ENCODE data around the gene ZC3H4.
"Not testable (repeated sequence)": the region's sequence is repeated elsewhere in the genome, so short reads cannot be mapped to it uniquely, and the experiment has no call there.

Gene ZC3H4

GRCh38 chr19:47106821-47107201, 6.8 kb downstream of the ZC3H4 start:
- DNase-seq, result no peak

- DNase-seq, result no peak
These were observed 7.7 kb downstream of the ZC3H4 start for GRCh38 chr19:47105874-47106273.

GRCh38 chr19:47104680-47105079, 8.9 kb downstream of the ZC3H4 start:
- no peak for DNase-seq

- DNase-seq, result no peak
These were observed 11.1 kb downstream of the ZC3H4 start for GRCh38 chr19:47102346-47103060.

- not testable (repeated sequence) for DNase-seq
These were observed 12.5 kb downstream of the ZC3H4 start for GRCh38 chr19:47101116-47101515.

GRCh38 chr19:47100290-47100689, 13.3 kb downstream of the ZC3H4 start:
- no peak for DNase-seq

- DNase-seq, result no peak
These were observed 14.0 kb downstream of the ZC3H4 start for GRCh38 chr19:47099576-47100050.

GRCh38 chr19:47098608-47099007, 15.0 kb downstream of the ZC3H4 start:
- no peak for DNase-seq

- DNase-seq, result no peak
These were observed 16.0 kb downstream of the ZC3H4 start for GRCh38 chr19:47097396-47098201.

GRCh38 chr19:47096721-47097120, 16.9 kb downstream of the ZC3H4 start:
- no peak for DNase-seq

GRCh38 chr19:47096100-47096704, 17.4 kb downstream of the ZC3H4 start:
- DNase-seq, result no peak

- no peak for DNase-seq
These were observed 18.0 kb downstream of the ZC3H4 start for GRCh38 chr19:47095476-47096099.

- no peak for DNase-seq
These were observed 18.8 kb downstream of the ZC3H4 start for GRCh38 chr19:47094557-47095475.

- DNase-seq, result no peak
These were observed 19.7 kb downstream of the ZC3H4 start for GRCh38 chr19:47093841-47094240.

- no peak for DNase-seq
These were observed 20.3 kb downstream of the ZC3H4 start for GRCh38 chr19:47093254-47093653.

GRCh38 chr19:47089767-47090350, 23.7 kb downstream of the ZC3H4 start:
- no peak for DNase-seq

- DNase-seq, result no peak
These were observed 27.3 kb downstream of the ZC3H4 start for GRCh38 chr19:47086280-47086679.

- no peak for DNase-seq
These were observed 28.6 kb downstream of the ZC3H4 start for GRCh38 chr19:47084879-47085439.

- no peak for DNase-seq
These were observed 31.1 kb downstream of the ZC3H4 start for GRCh38 chr19:47082493-47082892.

- no peak for DNase-seq
These were observed 32.5 kb downstream of the ZC3H4 start for GRCh38 chr19:47081095-47081494.

- DNase-seq, result not testable (repeated sequence)
These were observed 35.2 kb downstream of the ZC3H4 start for GRCh38 chr19:47078351-47078750.

Measured in NCI-H510A (cell line).